ENCODE results near the gene ARMC3. TPM values are rescaled to one million over a fixed set of nuclear protein-coding genes. Genes with fewer than 3 reads are reported as not detected.

ARMC3 gene
- total and polyA plus RNA-seq, 4 donors: 0.05 TPM; not detected in 3

GRCh38 chr10:22911067-22911466 lies 16.8 kb upstream of the ARMC3 start:
- no peak overlapping the region for H3K9ac ChIP-seq (ENCODE audit: low read depth in 1 of 2, low read length in 2 of 2)
- DNase-seq (ENCODE audit: low spot score): no peak
- no peak for TF ChIP-seq FOXA1 (IDR thresholded peaks at IDR 0.05)
- TF ChIP-seq NR2F2 (IDR thresholded peaks at IDR 0.05): no peak
- TF ChIP-seq TAF1 (conservative IDR thresholded peaks at IDR 0.05): no peak
- TF ChIP-seq HNF4A (conservative IDR thresholded peaks at IDR 0.05): no peak
- no peak for TF ChIP-seq FOXA2 (IDR thresholded peaks at IDR 0.05)
- no peaks in the 10 kb centered on the region for H3K27me3 ChIP-seq (ENCODE audit: control insufficient read depth in 4 of 4, insufficient read depth in 4 of 4, low read length in 3 of 4)
- H3K4me1 ChIP-seq (ENCODE audit: control insufficient read depth in 4 of 4, insufficient read depth in 4 of 4, low read length in 3 of 4): no peaks in the 10 kb centered on the region
- no peak overlapping the region for H3K4me3 ChIP-seq (ENCODE audit: low read depth in 1 of 3, low read length in 3 of 3)
- H3K27ac ChIP-seq (ENCODE audit: low read depth in 1 of 2, low read length in 2 of 2): no peak overlapping the region
- H3K9me3 ChIP-seq (ENCODE audit: control insufficient read depth in 4 of 4, low read length in 3 of 4): peaks cover 0 to 2% (median 0%) of the 10 kb centered on the region in 4 donors
- WGBS: 92% methylated on average over 1 of the region's 1 CpG
- H3K36me3 ChIP-seq (ENCODE audit: control insufficient read depth in 4 of 4, insufficient read depth in 3 of 4, low read depth in 1 of 4, low read length in 3 of 4): no peaks in the 10 kb centered on the region

GRCh38 chr10:22911889-22912762 lies 15.7 kb upstream of the ARMC3 start:
- WGBS: 61% methylated on average over 10 of the region's 10 CpGs
- no peak for DNase-seq (ENCODE audit: low spot score)
- Histone ChIP-seq H3K4me3 (ENCODE audit: low read depth in 1 of 3, low read length in 3 of 3) (no peak overlapping the region), H3K4me1 (ENCODE audit: control insufficient read depth in 4 of 4, insufficient read depth in 4 of 4, low read length in 3 of 4) (no peaks in the 10 kb centered on the region), H3K27me3 (ENCODE audit: control insufficient read depth in 4 of 4, insufficient read depth in 4 of 4, low read length in 3 of 4) (no peaks in the 10 kb centered on the region), H3K36me3 (ENCODE audit: control insufficient read depth in 4 of 4, insufficient read depth in 3 of 4, low read depth in 1 of 4, low read length in 3 of 4) (no peaks in the 10 kb centered on the region), H3K9me3 (ENCODE audit: control insufficient read depth in 4 of 4, low read length in 3 of 4) (peaks cover 0 to 2% (median 0%) of the 10 kb centered on the region in 4 donors), H3K9ac (ENCODE audit: low read depth in 1 of 2, low read length in 2 of 2) (no peak overlapping the region), H3K27ac (ENCODE audit: low read depth in 1 of 2, low read length in 2 of 2) (no peak overlapping the region)
- TF ChIP-seq MAX (IDR thresholded peaks at IDR 0.05) (no peak), REST (IDR thresholded peaks at IDR 0.05) (no peak), FOXA2 (IDR thresholded peaks at IDR 0.05) (no peak), RAD21 (IDR thresholded peaks at IDR 0.05) (peak in 1 of 2 donors; percentile 25), HNF4G (IDR thresholded peaks at IDR 0.05) (no peak)

GRCh38 chr10:22912763-22913384 lies 15.0 kb upstream of the ARMC3 start:
- H3K27me3 ChIP-seq (ENCODE audit: control insufficient read depth in 4 of 4, insufficient read depth in 4 of 4, low read length in 3 of 4): no peaks in the 10 kb centered on the region
- 76% methylated on average over 5 of the region's 5 CpGs for WGBS
- TF ChIP-seq GABPA (IDR thresholded peaks at IDR 0.05 in 1 of 2, conservative IDR thresholded peaks at IDR 0.05 in 1 of 2) (no peak), EGR1 (IDR thresholded peaks at IDR 0.05; ENCODE audit: low read depth in 2 of 2) (no peak), TAF1 (conservative IDR thresholded peaks at IDR 0.05) (no peak), CTCF (IDR thresholded peaks at IDR 0.05; ENCODE audit: low read depth, low read length, missing input control) (no peak), JUND (IDR thresholded peaks at IDR 0.05) (no peak)
- peaks cover 0 to 2% (median 0%) of the 10 kb centered on the region in 4 donors for H3K9me3 ChIP-seq (ENCODE audit: control insufficient read depth in 4 of 4, low read length in 3 of 4)
- H3K9ac ChIP-seq (ENCODE audit: low read depth in 1 of 2, low read length in 2 of 2): no peak overlapping the region
- DNase-seq (ENCODE audit: low spot score): no peak
- no peaks in the 10 kb centered on the region for H3K4me1 ChIP-seq (ENCODE audit: control insufficient read depth in 4 of 4, insufficient read depth in 4 of 4, low read length in 3 of 4)
- H3K4me3 ChIP-seq (ENCODE audit: low read depth in 1 of 3, low read length in 3 of 3): no peak overlapping the region
- no peak overlapping the region for H3K27ac ChIP-seq (ENCODE audit: low read depth in 1 of 2, low read length in 2 of 2)
- no peaks in the 10 kb centered on the region for H3K36me3 ChIP-seq (ENCODE audit: control insufficient read depth in 4 of 4, insufficient read depth in 3 of 4, low read depth in 1 of 4, low read length in 3 of 4)

All from liver (tissue), 9 donors.